Panc1 (cell line): ENCODE results near the gene JMY. TPM values are rescaled to one million over a fixed set of nuclear protein-coding genes. Genes with fewer than 3 reads are reported as not detected.

Source experiments
- ATAC-seq: fragments of 200-7000 bp; cut with Tn5 transposase; 2 replicates; pipeline ENCODE4 v1.9.1; 2020; ENCODE audit warnings: mild to moderate bottlenecking, moderate library complexity
- BruUV-seq: library from RNA; stranded (reverse); fragments of 400-500 nt; replicated peaks from 2 replicates; lab custom pipeline; 2021; lab: Mats Ljungman, UMichigan
- CTCF ChIA-PET: fragments of 300-600 bp; sonication (Branson Sonifier 250); formaldehyde crosslinking; loops from one replicate; lab custom pipeline; 2022; ENCODE audit warnings: antibody characterized with exemption; lab: Charles Lee
- POLR2A ChIA-PET: fragments of 300-600 bp; sonication (Branson Sonifier 250); formaldehyde crosslinking; loops from one replicate; lab custom pipeline; 2022; ENCODE audit warnings: antibody characterized with exemption; lab: Charles Lee
- DNase-seq: peaks from one replicate; pipeline ENCODE4 v3.0.0-alpha.2; 2010; ENCODE audit warnings: low read depth, low spot score
- H3K27ac ChIP-seq: 2 replicates; pipeline ENCODE4 v1.5.1; 2011; ENCODE audit warnings: mild to moderate bottlenecking, low read length, inconsistent platforms
- H3K27me3 ChIP-seq: fragments of 200-500 bp; sonication (Bioruptor generic); 2 replicates; pipeline ENCODE4 v1.6.0; 2014; ENCODE audit warnings: low read length, inconsistent platforms; ENCODE audit not compliant: control insufficient read depth, insufficient read depth
- H3K36me3 ChIP-seq: fragments of 200-500 bp; sonication (Bioruptor generic); 2 replicates; pipeline ENCODE4 v1.5.1; 2014; ENCODE audit warnings: inconsistent platforms, mild to moderate bottlenecking, low read length, moderate library complexity; ENCODE audit not compliant: control insufficient read depth, insufficient read depth
- H3K4me1 ChIP-seq: 2 replicates; pipeline ENCODE4 v1.5.1; 2011; ENCODE audit warnings: inconsistent platforms, mild to moderate bottlenecking, low read length, moderate library complexity; ENCODE audit not compliant: control insufficient read depth, insufficient read depth
- H3K4me3 ChIP-seq, 2 experiments: 2 replicates each; pipeline ENCODE4 v1.5.1; 2011 to 2012; ENCODE audit warnings: low read depth in 2 of 2, low read length in 2 of 2, mild to moderate bottlenecking in 2 of 2, inconsistent platforms in 1 of 2, moderate library complexity in 1 of 2
- H3K9me3 ChIP-seq: fragments of 200-500 bp; sonication (Bioruptor generic); 2 replicates; pipeline ENCODE4 v1.5.1; 2014; ENCODE audit warnings: low read depth, mild to moderate bottlenecking, inconsistent platforms, low read length, moderate library complexity; ENCODE audit not compliant: control insufficient read depth, insufficient read depth
- POLR2AphosphoS5 ChIP-seq: IDR thresholded peaks from 2 replicates; pipeline ENCODE4 v1.6.1; 2012; ENCODE audit warnings: mild to moderate bottlenecking, low read depth, low read length, moderate library complexity
- SIN3A ChIP-seq: IDR thresholded peaks from 2 replicates; pipeline ENCODE4 v1.6.1; 2012; ENCODE audit warnings: low read depth, mild to moderate bottlenecking, low read length, moderate library complexity, borderline replicate concordance; ENCODE audit not compliant: insufficient read depth
- TCF7L2 ChIP-seq: IDR thresholded peaks from 2 replicates; pipeline ENCODE4 v1.6.1; 2011; ENCODE audit warnings: mild to moderate bottlenecking, low read depth, low read length, inconsistent platforms
- in situ Hi-C: cut with HindIII; loops from 2 replicates; pipeline ENCODE4 v1.10.0; 2016; ENCODE audit warnings: low sequenced_read_pairs, low pct_unique_long_range_greater_than_20kb
- intact Hi-C: fragments of 100-400 bp; cut with micrococcal nuclease; formaldehyde crosslinking; loops from one replicate; pipeline ENCODE4 v1.10.0; 2022; ENCODE audit not compliant: unreplicated experiment
- total RNA-seq: library from RNA; stranded (reverse); gene quantifications from one replicate; pipeline ENCODE4 v1.2.1, GENCODE V29; 2021; ENCODE audit not compliant: unreplicated experiment
- TF ChIP-seq, protein P1 (sequence below), 2 experiments: IDR thresholded peaks; 2 replicates each; pipeline ENCODE4 v1.6.1; 2011 to 2012; ENCODE audit warnings: low read depth in 2 of 2, control low read depth in 1 of 2, low read length in 1 of 2, mild to moderate bottlenecking in 1 of 2, moderate library complexity in 1 of 2; ENCODE audit not compliant: insufficient read depth in 1 of 2
- TF ChIP-seq, protein P2 (sequence below): fragments of 450-650 bp; IDR thresholded peaks from 2 replicates; pipeline ENCODE4 v1.5.1; 2017; ENCODE audit warnings: mild to moderate bottlenecking

JMY gene
- total RNA-seq, 1 experiment from 2014 or later, result 6.1 TPM

DNA sequence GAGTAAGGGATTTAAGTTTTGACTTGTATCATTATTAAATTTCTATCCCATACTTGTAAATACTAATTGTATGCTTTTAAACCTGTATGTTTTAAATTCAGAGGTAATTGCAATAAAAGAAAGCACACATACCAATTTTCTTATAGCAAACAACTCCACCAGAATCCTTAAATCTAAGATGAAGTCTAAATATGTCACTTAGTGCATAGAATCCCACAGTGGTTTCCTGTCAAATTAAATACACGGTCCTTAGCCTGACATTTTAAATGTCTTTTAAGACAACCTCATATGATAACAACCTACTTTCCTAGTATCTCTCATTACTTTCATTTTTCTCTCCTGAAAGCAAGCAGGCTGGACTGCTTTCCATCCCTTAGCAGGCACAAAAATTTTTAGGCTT, 52.0 kb downstream of the JMY start:
- in situ Hi-C loops, result no loop called here
- no TSS peak for BruUV-seq
- H3K9me3 ChIP-seq, result no peaks in the 10 kb centered on the region
- no peak overlapping the region for H3K27ac ChIP-seq
- H3K4me3 ChIP-seq, result no peak overlapping the region
- no peak for DNase-seq
- no peaks in the 10 kb centered on the region for H3K36me3 ChIP-seq
- no peaks in the 10 kb centered on the region for H3K27me3 ChIP-seq
- CTCF ChIA-PET, result no interaction called here
- no peak for TF ChIP-seq SIN3A
- TF ChIP-seq, protein P1, sequence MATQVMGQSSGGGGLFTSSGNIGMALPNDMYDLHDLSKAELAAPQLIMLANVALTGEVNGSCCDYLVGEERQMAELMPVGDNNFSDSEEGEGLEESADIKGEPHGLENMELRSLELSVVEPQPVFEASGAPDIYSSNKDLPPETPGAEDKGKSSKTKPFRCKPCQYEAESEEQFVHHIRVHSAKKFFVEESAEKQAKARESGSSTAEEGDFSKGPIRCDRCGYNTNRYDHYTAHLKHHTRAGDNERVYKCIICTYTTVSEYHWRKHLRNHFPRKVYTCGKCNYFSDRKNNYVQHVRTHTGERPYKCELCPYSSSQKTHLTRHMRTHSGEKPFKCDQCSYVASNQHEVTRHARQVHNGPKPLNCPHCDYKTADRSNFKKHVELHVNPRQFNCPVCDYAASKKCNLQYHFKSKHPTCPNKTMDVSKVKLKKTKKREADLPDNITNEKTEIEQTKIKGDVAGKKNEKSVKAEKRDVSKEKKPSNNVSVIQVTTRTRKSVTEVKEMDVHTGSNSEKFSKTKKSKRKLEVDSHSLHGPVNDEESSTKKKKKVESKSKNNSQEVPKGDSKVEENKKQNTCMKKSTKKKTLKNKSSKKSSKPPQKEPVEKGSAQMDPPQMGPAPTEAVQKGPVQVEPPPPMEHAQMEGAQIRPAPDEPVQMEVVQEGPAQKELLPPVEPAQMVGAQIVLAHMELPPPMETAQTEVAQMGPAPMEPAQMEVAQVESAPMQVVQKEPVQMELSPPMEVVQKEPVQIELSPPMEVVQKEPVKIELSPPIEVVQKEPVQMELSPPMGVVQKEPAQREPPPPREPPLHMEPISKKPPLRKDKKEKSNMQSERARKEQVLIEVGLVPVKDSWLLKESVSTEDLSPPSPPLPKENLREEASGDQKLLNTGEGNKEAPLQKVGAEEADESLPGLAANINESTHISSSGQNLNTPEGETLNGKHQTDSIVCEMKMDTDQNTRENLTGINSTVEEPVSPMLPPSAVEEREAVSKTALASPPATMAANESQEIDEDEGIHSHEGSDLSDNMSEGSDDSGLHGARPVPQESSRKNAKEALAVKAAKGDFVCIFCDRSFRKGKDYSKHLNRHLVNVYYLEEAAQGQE (IDR thresholded peaks at IDR 0.05; ENCODE audit: insufficient read depth in 1 of 2, low read depth in 2 of 2, low read length in 1 of 2), result no peak
- TF ChIP-seq, protein P2, sequence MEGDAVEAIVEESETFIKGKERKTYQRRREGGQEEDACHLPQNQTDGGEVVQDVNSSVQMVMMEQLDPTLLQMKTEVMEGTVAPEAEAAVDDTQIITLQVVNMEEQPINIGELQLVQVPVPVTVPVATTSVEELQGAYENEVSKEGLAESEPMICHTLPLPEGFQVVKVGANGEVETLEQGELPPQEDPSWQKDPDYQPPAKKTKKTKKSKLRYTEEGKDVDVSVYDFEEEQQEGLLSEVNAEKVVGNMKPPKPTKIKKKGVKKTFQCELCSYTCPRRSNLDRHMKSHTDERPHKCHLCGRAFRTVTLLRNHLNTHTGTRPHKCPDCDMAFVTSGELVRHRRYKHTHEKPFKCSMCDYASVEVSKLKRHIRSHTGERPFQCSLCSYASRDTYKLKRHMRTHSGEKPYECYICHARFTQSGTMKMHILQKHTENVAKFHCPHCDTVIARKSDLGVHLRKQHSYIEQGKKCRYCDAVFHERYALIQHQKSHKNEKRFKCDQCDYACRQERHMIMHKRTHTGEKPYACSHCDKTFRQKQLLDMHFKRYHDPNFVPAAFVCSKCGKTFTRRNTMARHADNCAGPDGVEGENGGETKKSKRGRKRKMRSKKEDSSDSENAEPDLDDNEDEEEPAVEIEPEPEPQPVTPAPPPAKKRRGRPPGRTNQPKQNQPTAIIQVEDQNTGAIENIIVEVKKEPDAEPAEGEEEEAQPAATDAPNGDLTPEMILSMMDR, result no peak
- no peak for TF ChIP-seq POLR2AphosphoS5
- no peak for TF ChIP-seq TCF7L2
- H3K4me1 ChIP-seq, result no peaks in the 10 kb centered on the region
- intact Hi-C loops, result no loop called here
- ATAC-seq, result no peak
- POLR2A ChIA-PET, result no interaction called here

DNA sequence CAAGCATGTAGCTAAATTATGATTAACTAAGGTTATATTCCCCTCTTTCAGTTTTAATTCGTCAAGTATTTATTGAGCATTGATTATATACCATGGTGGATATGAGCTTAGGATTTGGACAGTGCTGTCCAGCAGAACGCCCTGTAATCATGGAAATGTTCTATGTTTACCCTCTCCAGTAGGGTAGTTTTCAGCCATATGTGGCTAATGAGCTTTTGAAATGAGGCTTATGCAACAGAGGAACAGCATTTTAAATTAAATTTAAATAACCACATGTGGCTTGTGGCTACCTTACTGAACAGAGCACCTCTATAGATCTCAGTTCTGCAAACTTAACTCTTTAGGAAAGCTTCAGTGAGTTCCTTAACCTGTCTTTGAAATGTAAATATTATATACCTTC, 59.1 kb downstream of the JMY start:
- in situ Hi-C loops, result no loop called here
- ChIA-PET CTCF (no interaction called here), POLR2A (interaction anchor here (0.7 kb wide), 1 partner anchor 14 kb away, joined by 3 read pairs; no protein-coding TSS in a partner anchor)

More for the DNA sequence above, 59.1 kb downstream of the JMY start:
- Histone ChIP-seq H3K4me1 (no peaks in the 10 kb centered on the region), H3K9me3 (no peaks in the 10 kb centered on the region), H3K4me3 (no peak overlapping the region), H3K36me3 (no peaks in the 10 kb centered on the region), H3K27me3 (no peaks in the 10 kb centered on the region), H3K27ac (no peak overlapping the region)
- DNase-seq (no peak), ATAC-seq (no peak)
- TF ChIP-seq, protein P2, result no peak
- TF ChIP-seq POLR2AphosphoS5 (no peak), TCF7L2 (no peak), SIN3A (no peak)
- TF ChIP-seq, protein P1 (IDR thresholded peaks at IDR 0.05; ENCODE audit: insufficient read depth in 1 of 2, low read depth in 2 of 2, low read length in 1 of 2), result no peak
- intact Hi-C loops, result no loop called here
- BruUV-seq, result no TSS peak
